K562 (cell line): ENCODE measurements around the gene SLC34A1. TPM values are rescaled to one million over a fixed set of nuclear protein-coding genes. Genes with fewer than 3 reads are reported as not detected.

Source experiments
- CAMTA2 ChIP-seq: fragments of 250-450 bp; sonication (Bioruptor Pico); conservative IDR thresholded peaks from 2 replicates; pipeline ENCODE4 v1.5.1; 2022
- CC2D1A ChIP-seq: fragments of 450-650 bp; IDR thresholded peaks from 2 replicates; pipeline ENCODE4 v1.6.1; 2017; ENCODE audit warnings: mild to moderate bottlenecking
- CREB5 ChIP-seq: fragments of 250-450 bp; sonication (Bioruptor Pico); IDR thresholded peaks from 2 replicates; pipeline ENCODE4 v1.5.0; 2020; ENCODE audit warnings: mild to moderate bottlenecking
- DEAF1 ChIP-seq: fragments of 450-650 bp; formaldehyde crosslinking; IDR thresholded peaks from 2 replicates; pipeline ENCODE4 v1.4.0; 2020; ENCODE audit warnings: mild to moderate bottlenecking, moderate library complexity
- FOXP1 ChIP-seq: sonication (generic); formaldehyde crosslinking; IDR thresholded peaks from 2 replicates; pipeline ENCODE4 v1.8.0; 2022; ENCODE audit warnings: mild to moderate bottlenecking, missing genetic modification reagents
- IRF2 ChIP-seq: sonication (generic); formaldehyde crosslinking; IDR thresholded peaks from 2 replicates; pipeline ENCODE4 v1.8.1; 2022; ENCODE audit warnings: mild to moderate bottlenecking, missing genetic modification reagents
- KAT2B ChIP-seq: IDR thresholded peaks from one replicate; pipeline ENCODE4 v1.6.1; 2012; ENCODE audit warnings: low read depth, mild to moderate bottlenecking, control low read depth, inconsistent platforms, low read length, moderate library complexity
- NFIC ChIP-seq: fragments of 450-650 bp; IDR thresholded peaks from 2 replicates; pipeline ENCODE4 v1.6.1; 2017; ENCODE audit warnings: mild to moderate bottlenecking, inconsistent platforms
- PBX2 ChIP-seq, 2 experiments: IDR thresholded peaks in 1 of 2; conservative IDR thresholded peaks in 1 of 2; 2 replicates each; pipeline ENCODE4 v1.6.1; 2016; ENCODE audit warnings: low read depth in 2 of 2, mild to moderate bottlenecking in 1 of 2, missing compliant biosample characterization in 1 of 2, missing genetic modification characterization in 1 of 2, moderate library complexity in 1 of 2
- PPARD ChIP-seq: fragments of 250-450 bp; sonication (Bioruptor Pico); IDR thresholded peaks from 2 replicates; pipeline ENCODE4 v1.8.0; 2022; ENCODE audit warnings: inconsistent platforms, mild to moderate bottlenecking, moderate library complexity
- PRPF4 ChIP-seq: fragments of 200-400 bp; formaldehyde crosslinking; IDR thresholded peaks from one replicate; pipeline ENCODE4 v1.6.1; 2017; ENCODE audit warnings: low read length, low read depth, mild to moderate bottlenecking; ENCODE audit not compliant: insufficient read depth, poor library complexity, severe bottlenecking
- SMARCA5 ChIP-seq: fragments of 450-650 bp; IDR thresholded peaks from 2 replicates; pipeline ENCODE4 v1.6.1; 2016
- TBL1XR1 ChIP-seq, 2 experiments: IDR thresholded peaks; 2 replicates each; pipeline ENCODE4 v1.6.1; 2012; ENCODE audit warnings: improper control_type of control experiment in 2 of 2, low read length in 2 of 2, mild to moderate bottlenecking in 1 of 2
- THRAP3 ChIP-seq: fragments of 450-650 bp; IDR thresholded peaks from 2 replicates; pipeline ENCODE4 v1.6.1; 2016; ENCODE audit warnings: mild to moderate bottlenecking, inconsistent platforms, borderline replicate concordance
- TRIM24 ChIP-seq, 2 experiments: fragments of 450-650 bp; IDR thresholded peaks; 2 replicates each; pipeline ENCODE4 v1.6.1; 2016
- ZBTB7A ChIP-seq: IDR thresholded peaks from 2 replicates; pipeline ENCODE4 v1.6.1; 2011; ENCODE audit warnings: low read depth, mild to moderate bottlenecking, low read length, moderate library complexity, borderline replicate concordance; ENCODE audit not compliant: control insufficient read depth
- ZKSCAN3 ChIP-seq: fragments of 250-450 bp; sonication (Bioruptor Pico); IDR thresholded peaks from 2 replicates; pipeline ENCODE4 v1.4.0; 2020
- ZNF354B ChIP-seq: fragments of 250-450 bp; sonication (Bioruptor Pico); IDR thresholded peaks from 2 replicates; pipeline ENCODE4 v1.4.0; 2020
- polyA plus RNA-seq, 8 experiments: library from polyadenylated mRNA; depleted of rRNA in 4 of 8; stranded (reverse) in 5 of 8; unstranded in 3 of 8; fragments of >200 nt; fragmentation: Nextera tagmentation in 2 of 8; fragmentation: Illumina TruSeq in 1 of 8; extraction: Ambion mirVana in 2 of 8; extraction: Trizol in 1 of 8; gene quantifications; 2 replicates each; pipeline versions ENCODE4 v1.2.1 to v1.2.3, GENCODE V29; 2011 to 2014; ENCODE audit warnings: inconsistent platforms in 1 of 8, missing spikeins in 1 of 8
- total RNA-seq, 7 experiments: library from RNA; depleted of rRNA in 6 of 7; stranded (reverse); fragments of >200 nt in 6 of 7; fragmentation: Illumina TruSeq in 2 of 7; extraction: Trizol in 2 of 7; gene quantifications; 2 replicates each; pipeline versions ENCODE4 v1.2.1 to v1.2.3, GENCODE V29; 2011 to 2021; ENCODE audit warnings: low replicate concordance in 1 of 7

SLC34A1 gene
- total and polyA plus RNA-seq, 9 of the 15 experiments (the other 6 are each of a cell fraction or from before 2014, with no cell fraction given): not detected

- TF ChIP-seq CC2D1A: no peak
- TF ChIP-seq PPARD: no peak
- peak; percentile 54; the same call in 1 of the 2 replicates for TF ChIP-seq SMARCA5
- no peak for TF ChIP-seq ZNF354B (CRISPR knock-in tag)
- no peak for TF ChIP-seq DEAF1 (CRISPR knock-in tag)
- TF ChIP-seq THRAP3: no peak
- TF ChIP-seq TBL1XR1 (IDR thresholded peaks at IDR 0.05; ENCODE audit: low read length in 2 of 2): no peak
- peak; percentile 67 for TF ChIP-seq NFIC
- no peak for TF ChIP-seq ZKSCAN3 (CRISPR knock-in tag)
- no peak for TF ChIP-seq TRIM24 (IDR thresholded peaks at IDR 0.05)
- TF ChIP-seq FOXP1: no peak
- TF ChIP-seq IRF2 (CRISPR knock-in tag): no peak
- TF ChIP-seq ZBTB7A: no peak
- no peak for TF ChIP-seq CAMTA2 (CRISPR knock-in tag)
- no peak for TF ChIP-seq PBX2 (CRISPR knock-in tag; IDR thresholded peaks at IDR 0.05; ENCODE audit: low read depth)
- no peak for TF ChIP-seq PBX2 (tag; conservative IDR thresholded peaks at IDR 0.05; ENCODE audit: low read depth)
- TF ChIP-seq KAT2B: no peak
- TF ChIP-seq CREB5 (CRISPR knock-in tag): no peak
- no peak for TF ChIP-seq PRPF4
Measured at GRCh38 chr5:177355162-177355867, 28.9 kb upstream of the SLC34A1 start (continued).
